SK-N-SH treated with all-trans-retinoic acid at 6 μM for 48 hours (cell line): ENCODE measurements around the gene RAMP1.

Experiments
- BACH2 ChIP-seq: fragments of 250-450 bp; sonication (Bioruptor Pico); IDR thresholded peaks from 2 replicates; pipeline ENCODE4 v1.9.0; 2021; ENCODE audit warnings: mild to moderate bottlenecking, borderline replicate concordance
- CSDC2 ChIP-seq: fragments of 250-450 bp; sonication (Bioruptor Pico); IDR thresholded peaks from 2 replicates; pipeline ENCODE4 v1.5.0; 2020; ENCODE audit warnings: mild to moderate bottlenecking, moderate library complexity
- GLIS3 ChIP-seq: fragments of 250-450 bp; sonication (Bioruptor Pico); IDR thresholded peaks from 2 replicates; pipeline ENCODE4 v1.5.0; 2020; ENCODE audit warnings: mild to moderate bottlenecking, moderate library complexity
- OSR1 ChIP-seq: fragments of 250-450 bp; sonication (Bioruptor Pico); IDR thresholded peaks from 2 replicates; pipeline ENCODE4 v1.8.0; 2022; ENCODE audit warnings: moderate library complexity, mild to moderate bottlenecking, inconsistent platforms
- ZFP3 ChIP-seq: fragments of 250-450 bp; sonication (Bioruptor Pico); IDR thresholded peaks from 2 replicates; pipeline ENCODE4 v1.5.0; 2020; ENCODE audit warnings: mild to moderate bottlenecking, moderate library complexity
- ZFP30 ChIP-seq: fragments of 450-650 bp; formaldehyde crosslinking; IDR thresholded peaks from 2 replicates; pipeline ENCODE4 v1.5.0; 2022; ENCODE audit warnings: mild to moderate bottlenecking, moderate library complexity
- TF ChIP-seq, protein P1 (sequence below): fragments of 250-450 bp; sonication (Bioruptor Pico); IDR thresholded peaks from 2 replicates; pipeline ENCODE4 v1.5.1; 2020; ENCODE audit warnings: low read depth, mild to moderate bottlenecking, moderate library complexity
- TF ChIP-seq, protein P2 (sequence below): fragments of 250-450 bp; sonication (Bioruptor Pico); IDR thresholded peaks from 2 replicates; pipeline ENCODE4 v1.8.0; 2020; ENCODE audit warnings: mild to moderate bottlenecking, moderate library complexity, borderline replicate concordance
- TF ChIP-seq, protein P3 (sequence below): fragments of 250-450 bp; sonication (Bioruptor Pico); IDR thresholded peaks from 2 replicates; pipeline ENCODE4 v1.5.1; 2021; ENCODE audit warnings: mild to moderate bottlenecking, moderate library complexity

DNA sequence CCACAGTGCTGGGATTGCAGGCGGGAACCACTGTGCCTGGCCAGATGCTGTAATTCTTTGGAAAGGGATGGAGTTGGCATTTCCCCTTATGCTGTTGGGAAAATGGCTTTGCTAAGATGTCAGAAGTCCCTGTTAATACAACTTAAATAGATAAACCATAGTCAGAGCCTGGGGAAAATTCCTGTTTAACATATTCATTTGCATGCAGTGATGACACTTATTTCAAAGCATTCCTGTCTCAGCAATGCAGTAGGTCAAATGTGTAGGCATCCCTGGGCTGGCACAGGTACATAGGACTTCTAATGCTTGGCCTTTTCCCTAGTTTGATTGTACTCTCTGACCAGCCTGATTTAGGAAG lies 38.6 kb downstream of the RAMP1 start:
- TF ChIP-seq ZFP3 (CRISPR knock-in tag) (no peak), BACH2 (CRISPR knock-in tag) (no peak), CSDC2 (CRISPR knock-in tag) (no peak), ZFP30 (CRISPR knock-in tag) (no peak), OSR1 (CRISPR knock-in tag) (no peak), GLIS3 (CRISPR knock-in tag) (no peak)
- TF ChIP-seq, protein P1, sequence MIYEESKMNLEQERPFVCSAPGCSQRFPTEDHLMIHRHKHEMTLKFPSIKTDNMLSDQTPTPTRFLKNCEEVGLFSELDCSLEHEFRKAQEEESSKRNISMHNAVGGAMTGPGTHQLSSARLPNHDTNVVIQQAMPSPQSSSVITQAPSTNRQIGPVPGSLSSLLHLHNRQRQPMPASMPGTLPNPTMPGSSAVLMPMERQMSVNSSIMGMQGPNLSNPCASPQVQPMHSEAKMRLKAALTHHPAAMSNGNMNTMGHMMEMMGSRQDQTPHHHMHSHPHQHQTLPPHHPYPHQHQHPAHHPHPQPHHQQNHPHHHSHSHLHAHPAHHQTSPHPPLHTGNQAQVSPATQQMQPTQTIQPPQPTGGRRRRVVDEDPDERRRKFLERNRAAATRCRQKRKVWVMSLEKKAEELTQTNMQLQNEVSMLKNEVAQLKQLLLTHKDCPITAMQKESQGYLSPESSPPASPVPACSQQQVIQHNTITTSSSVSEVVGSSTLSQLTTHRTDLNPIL (CRISPR knock-in tag), result no peak
- TF ChIP-seq, protein P2, sequence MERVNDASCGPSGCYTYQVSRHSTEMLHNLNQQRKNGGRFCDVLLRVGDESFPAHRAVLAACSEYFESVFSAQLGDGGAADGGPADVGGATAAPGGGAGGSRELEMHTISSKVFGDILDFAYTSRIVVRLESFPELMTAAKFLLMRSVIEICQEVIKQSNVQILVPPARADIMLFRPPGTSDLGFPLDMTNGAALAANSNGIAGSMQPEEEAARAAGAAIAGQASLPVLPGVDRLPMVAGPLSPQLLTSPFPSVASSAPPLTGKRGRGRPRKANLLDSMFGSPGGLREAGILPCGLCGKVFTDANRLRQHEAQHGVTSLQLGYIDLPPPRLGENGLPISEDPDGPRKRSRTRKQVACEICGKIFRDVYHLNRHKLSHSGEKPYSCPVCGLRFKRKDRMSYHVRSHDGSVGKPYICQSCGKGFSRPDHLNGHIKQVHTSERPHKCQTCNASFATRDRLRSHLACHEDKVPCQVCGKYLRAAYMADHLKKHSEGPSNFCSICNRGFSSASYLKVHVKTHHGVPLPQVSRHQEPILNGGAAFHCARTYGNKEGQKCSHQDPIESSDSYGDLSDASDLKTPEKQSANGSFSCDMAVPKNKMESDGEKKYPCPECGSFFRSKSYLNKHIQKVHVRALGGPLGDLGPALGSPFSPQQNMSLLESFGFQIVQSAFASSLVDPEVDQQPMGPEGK (CRISPR knock-in tag), result no peak
- TF ChIP-seq, protein P3, sequence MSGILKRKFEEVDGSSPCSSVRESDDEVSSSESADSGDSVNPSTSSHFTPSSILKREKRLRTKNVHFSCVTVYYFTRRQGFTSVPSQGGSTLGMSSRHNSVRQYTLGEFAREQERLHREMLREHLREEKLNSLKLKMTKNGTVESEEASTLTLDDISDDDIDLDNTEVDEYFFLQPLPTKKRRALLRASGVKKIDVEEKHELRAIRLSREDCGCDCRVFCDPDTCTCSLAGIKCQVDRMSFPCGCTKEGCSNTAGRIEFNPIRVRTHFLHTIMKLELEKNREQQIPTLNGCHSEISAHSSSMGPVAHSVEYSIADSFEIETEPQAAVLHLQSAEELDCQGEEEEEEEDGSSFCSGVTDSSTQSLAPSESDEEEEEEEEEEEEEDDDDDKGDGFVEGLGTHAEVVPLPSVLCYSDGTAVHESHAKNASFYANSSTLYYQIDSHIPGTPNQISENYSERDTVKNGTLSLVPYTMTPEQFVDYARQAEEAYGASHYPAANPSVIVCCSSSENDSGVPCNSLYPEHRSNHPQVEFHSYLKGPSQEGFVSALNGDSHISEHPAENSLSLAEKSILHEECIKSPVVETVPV (CRISPR knock-in tag), result no peak
